Transverse colon (tissue), 4 donors: Measurements from ENCODE around the gene DHRS9.

Source experiments
- CTCF ChIP-seq, 5 experiments: fragments of 200-600 bp in 3 of 5; fragments of 450-650 bp in 2 of 5; sonication (generic) in 3 of 5; IDR thresholded peaks; 1 replicate in 2 of 5; 2 replicates in 3 of 5; pipeline ENCODE4 v1.5.1; 2016 to 2017; ENCODE audit warnings: antibody characterized with exemption in 5 of 5, inconsistent platforms in 3 of 5, mild to moderate bottlenecking in 2 of 5, moderate library complexity in 1 of 5
- EP300 ChIP-seq: sonication (generic); formaldehyde crosslinking; IDR thresholded peaks from one replicate; pipeline ENCODE4 v1.6.1; 2017; ENCODE audit warnings: antibody characterized with exemption, low read depth
- POLR2A ChIP-seq: fragments of 450-650 bp; IDR thresholded peaks from one replicate; pipeline ENCODE4 v1.6.1; 2016; ENCODE audit warnings: antibody characterized with exemption, mild to moderate bottlenecking, moderate library complexity
- POLR2AphosphoS5 ChIP-seq, 3 donors: sonication (generic); formaldehyde crosslinking; IDR thresholded peaks; one replicate each; pipeline ENCODE4 v1.6.1; 2016; ENCODE audit warnings: antibody characterized with exemption in 3 of 3

- TF ChIP-seq CTCF (IDR thresholded peaks at IDR 0.05) (no peak), POLR2A (no peak), POLR2AphosphoS5 (IDR thresholded peaks at IDR 0.05) (no peak), EP300 (no peak)
Measured at GRCh38 chr2:169091256-169091655, 21.9 kb downstream of the DHRS9 start.
